GM04504 (cell line): ENCODE results near the gene AGBL3.

ENCODE experiments used
- DNase-seq: peaks from one replicate; pipeline ENCODE4 v3.0.0-alpha.2; 2012; ENCODE audit warnings: low read depth

The AGBL3 gene

DNA sequence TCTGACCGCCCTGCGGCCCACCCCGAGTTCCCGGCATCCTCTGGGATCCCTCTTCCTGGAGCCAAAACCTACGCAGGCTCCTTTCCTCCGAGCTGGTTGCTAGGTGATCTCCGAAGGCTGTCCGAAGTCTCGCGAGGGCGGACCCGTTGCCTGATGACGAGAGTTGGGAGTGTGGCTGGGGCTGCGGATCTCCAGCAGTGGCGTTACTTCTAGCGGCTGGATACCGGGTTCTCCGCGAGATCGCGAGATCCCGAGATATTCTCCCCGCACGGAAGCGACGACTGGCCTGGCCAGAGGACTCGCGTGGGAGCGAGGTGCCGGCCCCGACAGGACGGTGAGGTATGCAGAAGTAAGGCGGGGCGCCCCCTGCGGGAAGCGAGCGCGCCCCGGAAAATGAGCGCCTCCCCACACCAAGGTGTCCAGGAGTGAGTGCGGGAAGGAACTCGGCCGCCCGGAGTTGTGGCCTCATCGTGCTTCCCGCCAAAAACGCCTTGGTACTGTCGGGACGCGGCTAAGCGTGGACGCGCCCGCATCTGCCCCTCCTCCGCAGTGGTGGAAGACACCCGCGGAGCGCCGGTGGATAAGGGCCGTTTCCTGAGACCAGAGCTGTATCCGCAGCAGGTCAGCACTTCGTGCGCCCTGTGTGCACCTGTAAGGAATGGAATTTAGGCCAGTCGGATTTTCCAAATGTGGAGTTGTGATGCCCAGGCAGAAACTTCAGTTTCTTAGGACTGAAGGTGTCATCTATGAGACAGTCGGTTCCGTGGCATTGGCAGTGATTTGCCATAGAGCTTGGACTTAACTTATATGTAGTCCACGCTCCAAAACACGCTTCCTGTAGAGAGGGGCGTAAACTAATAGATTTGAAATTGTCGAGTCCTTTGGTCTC is at the start of gene AGBL3:
Gene AGBL3 (plus strand): TSS at position 146 of the 889 bp plus-strand sequence. CDS start 1,426 bp downstream, outside the sequence.
- DNase-seq: peak; percentile 91

DNA sequence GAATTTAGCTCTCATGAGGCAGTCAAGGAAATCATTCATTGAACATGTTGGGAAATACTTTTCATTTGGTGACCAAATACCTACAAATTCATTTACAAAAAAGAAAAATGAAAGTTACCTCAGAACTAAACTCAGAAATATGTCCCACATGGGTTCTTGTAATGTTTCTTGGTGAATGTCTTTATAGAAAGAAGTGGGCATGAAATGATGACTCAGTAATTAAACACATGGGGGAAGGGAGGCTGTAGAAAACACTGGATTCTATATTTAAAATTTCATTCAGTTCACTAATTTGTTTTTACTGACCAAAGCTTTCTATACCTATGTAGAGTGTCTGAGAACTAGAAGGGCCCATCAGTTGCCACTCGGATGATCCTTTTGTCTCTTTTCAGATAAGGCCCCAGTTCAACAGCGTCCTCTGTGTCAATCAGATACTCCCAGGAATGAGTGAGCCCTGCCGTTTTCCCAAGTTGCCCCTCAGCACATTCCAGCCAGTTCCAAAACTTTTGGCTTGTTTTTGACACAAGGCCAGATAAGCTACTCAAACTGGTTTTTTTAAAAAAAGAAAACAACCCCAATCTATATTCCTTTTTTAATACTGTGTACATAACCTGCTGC is 49.3 kb upstream of the AGBL3 start:
- DNase-seq: no peak

DNA sequence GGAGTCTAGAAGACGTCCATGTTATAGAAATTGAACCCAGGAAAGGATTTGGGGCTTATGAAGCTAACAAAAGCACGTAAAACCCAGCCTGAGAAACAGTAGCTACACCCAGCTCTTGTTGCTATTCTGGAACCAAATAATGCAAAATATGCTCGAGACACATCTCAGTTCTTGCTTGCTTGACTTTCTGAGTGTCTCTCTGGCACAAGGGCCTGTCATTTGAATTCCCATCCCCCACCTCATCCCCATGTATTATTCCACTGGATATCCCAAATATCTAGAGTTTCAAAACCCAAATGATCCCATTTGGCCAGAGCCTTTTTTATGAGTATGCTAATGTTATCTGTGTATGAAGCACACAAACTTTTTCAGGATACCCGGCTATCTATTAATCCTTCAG is 48.2 kb upstream of the AGBL3 start:
- DNase-seq: no peak

DNA sequence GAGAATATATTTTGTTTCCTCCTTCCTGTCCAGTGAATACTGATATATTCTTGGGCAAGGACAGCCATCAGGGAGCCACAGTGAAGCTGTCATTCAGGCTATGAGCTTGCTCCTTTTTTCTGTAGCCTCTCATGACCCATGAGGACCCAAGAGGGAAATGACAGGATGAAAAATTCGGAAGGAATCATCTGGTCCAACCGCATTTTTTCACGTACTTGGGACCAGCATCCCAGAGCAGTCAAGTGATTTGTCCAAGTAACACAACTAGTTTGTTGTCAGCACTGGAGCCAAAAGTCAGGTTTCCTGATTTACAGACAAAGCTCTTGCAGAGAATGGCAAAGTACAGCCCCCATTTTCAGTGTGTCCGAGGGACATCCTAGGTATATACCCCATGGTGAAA is 47.2 kb upstream of the AGBL3 start:
- DNase-seq: no peak

DNA sequence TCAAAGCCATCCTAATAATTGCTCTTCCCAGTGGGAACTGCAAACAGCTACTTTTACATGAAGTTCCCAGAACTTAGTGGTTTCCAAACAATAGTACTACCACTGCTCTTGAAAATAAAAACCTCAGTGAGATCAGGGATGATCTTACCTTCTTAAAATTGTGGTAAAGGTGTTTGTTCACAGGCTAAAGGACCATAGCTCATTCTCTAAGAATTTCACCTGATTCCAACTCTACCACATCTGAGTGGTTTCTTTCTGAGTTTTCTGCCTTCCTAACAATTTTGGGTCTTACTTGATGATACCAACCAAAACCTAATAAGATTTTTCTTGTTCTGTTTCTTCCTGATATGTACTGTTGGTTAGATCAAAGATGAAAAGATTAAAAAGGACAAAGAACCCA is 45.6 kb upstream of the AGBL3 start:
- no peak for DNase-seq

DNA sequence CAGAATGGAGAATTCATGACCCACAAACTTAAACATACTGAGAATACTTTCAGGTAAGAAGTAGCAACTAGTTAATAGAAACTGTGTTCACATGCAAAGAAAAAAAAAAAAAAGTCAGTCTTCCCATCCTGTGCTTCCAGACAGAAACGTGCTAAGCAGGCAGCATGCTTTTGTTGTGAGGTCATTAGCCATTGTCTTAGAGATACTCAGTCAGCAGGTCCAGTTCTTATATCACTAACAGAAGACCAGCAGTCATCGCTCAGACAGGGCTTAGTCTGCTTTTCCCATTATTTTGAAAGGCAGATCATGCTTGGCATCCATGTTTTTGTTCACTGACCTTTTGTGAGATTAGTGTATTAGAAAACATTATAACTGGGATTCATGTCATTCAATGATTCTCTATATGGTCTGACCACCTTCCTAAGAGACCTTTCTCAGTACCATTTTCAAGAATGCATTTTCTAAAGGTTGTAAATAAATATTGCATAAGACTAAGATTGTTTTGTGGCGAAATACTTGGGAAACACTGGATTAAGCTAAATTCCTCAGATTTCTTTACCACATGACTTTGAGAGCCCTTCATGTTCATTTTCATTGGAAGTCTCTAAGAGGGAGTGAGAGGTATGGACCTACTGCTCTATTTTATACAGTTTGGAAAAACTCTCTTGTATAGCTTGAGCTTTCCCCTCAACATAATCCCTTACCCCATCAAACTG is 45.0 kb upstream of the AGBL3 start:
- peak; percentile 83 for DNase-seq

DNA sequence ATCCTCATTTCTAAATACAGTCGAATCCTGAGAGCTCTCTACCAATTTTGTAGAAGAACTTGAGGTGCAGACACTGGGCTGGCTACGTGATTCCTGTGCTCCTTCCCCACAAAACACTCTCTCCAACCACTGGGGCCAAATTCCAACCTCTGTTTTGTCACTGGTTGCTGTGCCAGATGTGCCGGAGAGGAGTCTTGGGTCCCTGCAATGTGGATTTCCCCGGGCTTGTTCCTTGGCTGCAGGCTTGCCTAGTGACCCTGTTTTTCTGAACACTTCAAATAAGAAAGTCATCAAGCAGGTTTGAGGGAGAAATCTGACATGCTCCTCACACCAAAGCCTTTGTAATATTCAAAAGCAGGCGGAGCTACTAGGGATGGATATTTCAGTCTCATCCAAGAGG is 44.4 kb upstream of the AGBL3 start:
- no peak for DNase-seq

DNA sequence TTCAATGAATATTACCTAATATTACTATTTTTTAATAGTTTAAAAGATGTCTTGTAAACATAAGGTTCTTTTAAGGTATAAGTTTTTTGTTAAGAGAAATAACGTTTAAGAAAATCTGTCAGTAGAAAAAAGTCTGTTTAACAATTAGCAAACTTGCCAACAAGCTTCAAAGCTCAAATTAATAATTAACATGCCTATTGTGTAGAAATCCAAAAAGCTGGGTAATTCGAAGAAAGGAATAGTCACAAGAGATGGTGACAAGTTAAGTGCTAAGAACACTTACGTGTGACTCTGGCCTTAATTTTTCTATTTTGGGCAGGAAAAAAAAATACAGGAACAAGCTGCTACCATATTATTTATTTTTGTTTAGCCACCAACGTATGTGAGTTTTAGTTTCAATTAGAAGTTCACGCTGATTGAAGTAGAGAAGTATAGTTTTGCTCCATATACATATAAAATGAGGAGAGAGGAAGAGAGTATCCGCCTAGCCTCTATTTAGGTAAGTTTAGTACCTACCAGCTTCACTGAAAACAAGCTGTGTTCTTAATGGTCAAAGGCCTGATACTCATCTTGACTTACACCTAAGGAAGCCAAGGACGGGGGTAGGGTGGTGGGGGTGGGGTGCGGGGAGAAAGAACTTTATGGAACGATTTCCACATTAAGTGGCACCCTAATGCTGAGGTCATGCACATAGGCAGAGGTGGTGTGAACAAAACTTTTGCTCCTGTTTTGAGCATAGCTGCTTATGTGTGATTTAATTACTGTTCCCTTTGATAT is 43.4 kb upstream of the AGBL3 start:
- DNase-seq: no peak

DNA sequence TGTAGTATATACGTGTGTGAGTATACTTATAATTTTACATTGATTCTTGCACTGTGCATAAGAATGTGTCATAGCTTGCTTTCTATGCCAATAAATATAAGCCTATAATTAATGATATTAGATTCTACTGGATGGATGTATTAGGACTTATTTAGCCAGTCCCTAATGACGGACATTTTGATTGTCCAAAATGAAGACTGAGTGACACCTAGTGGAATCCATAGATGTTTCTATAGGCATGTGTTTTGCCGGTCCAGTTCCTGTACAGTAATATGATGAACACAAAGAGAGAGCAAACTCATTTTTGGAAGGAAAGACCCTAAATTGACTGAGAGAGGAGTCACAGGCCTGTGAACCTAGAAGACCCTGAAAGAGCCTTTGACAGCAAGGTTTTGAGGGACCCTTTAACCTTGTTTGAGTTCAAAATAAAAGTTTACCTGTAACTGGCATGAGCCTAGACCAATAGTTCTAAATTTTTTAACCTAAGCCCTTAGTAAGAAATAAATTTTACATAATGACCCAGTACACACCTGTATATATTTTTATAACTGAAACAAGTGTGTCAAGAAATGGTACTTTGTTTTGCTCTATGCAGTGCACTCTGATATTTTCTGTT is 42.4 kb upstream of the AGBL3 start:
- DNase-seq: no peak

DNA sequence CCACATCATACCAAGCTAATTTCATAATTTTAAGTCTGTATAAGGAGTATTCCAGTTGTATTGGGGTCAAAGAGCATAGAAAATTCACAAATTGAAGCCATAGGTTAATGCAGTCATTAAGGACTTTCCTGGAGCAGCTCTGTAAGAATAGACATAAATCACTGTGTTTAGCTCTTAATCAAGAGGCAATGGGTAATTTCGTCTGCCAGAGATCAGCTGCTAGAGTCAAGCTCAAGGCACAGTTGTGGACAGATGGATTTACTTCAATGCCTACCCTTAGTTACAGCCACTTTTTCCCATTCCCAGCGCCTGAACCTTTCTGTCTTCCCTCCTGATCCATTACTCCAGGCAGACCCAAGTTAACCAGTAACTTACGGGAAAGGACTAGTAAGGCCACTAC is 40.6 kb upstream of the AGBL3 start:
- DNase-seq: no peak

DNA sequence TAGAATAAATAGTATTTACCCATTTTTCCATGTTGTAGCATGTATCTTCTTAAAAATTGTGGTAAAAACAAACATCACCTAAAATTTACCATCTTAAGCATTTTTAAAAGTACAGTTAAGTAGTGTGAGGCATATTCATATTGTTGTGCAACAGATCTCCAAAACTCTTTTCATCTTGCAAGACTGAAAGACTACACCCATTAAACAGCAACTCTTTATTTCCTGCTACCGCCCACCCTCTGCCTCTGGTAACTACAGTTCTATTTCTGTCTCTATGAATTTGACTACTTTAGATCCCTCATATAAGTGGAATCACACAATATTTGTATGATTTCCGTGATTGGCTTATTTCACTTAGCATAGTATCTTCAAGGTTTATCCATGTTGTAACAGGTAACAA is 40.0 kb upstream of the AGBL3 start:
- DNase-seq: no peak

DNA sequence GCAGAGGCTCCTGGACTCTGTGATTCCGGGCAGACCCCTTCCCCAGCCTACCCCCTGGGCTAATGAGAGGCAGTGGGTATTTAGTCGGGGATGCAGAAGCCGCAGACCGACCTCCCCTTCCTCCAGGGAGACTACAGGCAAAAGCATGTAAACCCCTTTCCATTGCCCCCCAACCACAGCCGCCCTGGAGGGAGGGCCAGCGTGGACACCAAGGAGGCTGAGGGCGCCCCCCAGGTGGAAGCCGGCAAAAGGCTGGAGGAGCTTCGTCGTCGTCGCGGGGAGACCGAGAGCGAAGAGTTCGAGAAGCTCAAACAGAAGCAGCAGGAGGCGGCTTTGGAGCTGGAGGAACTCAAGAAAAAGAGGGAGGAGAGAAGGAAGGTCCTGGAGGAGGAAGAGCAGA is 39.0 kb upstream of the AGBL3 start:
- DNase-seq: no peak

DNA sequence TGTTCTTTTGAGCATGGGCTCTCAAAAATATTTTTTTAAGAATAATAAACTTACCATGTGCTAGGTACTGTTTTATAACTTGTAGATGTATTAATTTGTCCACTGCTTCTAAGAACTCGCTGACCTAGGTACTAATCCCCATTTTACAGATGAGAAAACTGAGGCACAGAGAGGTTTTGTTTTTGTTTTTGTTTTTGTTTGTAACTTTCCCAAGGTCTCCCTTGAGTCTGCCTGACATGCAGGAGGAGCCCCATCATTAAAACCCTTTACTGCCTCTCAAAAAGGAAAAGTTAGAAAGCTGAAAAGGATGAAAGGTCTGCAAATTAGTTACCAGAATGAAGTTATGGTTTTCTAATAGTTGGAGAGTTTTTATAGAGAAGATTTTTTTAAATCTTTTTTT is 38.5 kb upstream of the AGBL3 start:
- no peak for DNase-seq

DNA sequence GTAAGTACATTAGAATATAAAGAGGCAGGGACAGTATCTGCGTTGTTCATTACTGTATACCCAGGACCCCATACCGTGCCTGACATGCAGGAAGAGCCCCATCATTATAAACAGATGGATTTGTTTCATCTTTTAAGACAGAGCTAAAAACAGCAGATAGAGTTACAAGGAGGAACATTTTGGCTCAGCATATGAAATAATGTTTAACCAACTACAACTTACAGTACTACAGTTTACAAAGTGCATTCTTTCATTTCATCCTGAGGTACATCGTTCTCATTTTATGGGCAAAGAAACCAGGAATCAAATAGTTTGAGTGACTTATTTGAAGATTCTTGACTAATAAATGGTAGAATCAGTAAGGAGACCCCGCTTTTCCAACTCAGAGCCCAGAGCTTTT is 38.1 kb upstream of the AGBL3 start:
- DNase-seq: no peak

DNA sequence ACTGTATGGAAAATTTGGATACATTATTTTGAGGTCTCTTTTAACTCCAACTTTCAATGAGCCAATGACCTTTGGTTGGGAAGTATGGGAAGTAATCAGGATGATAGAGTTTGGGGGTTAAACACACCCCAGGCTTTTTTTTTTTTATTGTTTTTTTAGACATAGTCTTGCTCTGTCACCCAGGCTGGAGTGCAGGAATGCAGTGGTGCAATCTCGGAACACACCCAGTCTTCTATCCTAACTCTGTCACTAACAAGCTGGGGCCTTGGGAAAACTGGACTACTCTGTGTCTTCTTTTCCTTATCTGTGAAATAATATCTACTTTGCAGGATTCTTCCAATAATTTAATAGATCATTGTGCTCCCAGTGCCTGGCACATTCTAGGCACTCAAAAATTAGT is 37.6 kb upstream of the AGBL3 start:
- peak; percentile 17 for DNase-seq

DNA sequence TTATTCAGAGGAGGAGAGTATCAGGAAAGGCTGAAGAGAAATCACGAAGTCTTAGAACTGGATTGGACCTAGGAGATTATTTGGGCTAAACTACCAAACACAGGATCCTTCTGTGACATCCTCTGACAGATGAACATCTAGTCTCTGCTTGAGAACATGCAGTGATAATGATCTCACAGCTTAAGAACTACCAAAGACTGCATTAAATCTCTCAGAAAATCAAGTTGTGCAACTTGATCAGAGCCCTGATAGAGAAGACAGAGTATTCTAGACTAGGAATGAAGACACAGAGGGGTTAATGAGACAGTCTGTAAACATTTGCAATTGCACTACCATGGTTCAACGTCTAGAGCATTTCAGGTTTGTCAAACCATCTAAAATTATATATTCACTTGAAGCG is 37.1 kb upstream of the AGBL3 start:
- DNase-seq: no peak

DNA sequence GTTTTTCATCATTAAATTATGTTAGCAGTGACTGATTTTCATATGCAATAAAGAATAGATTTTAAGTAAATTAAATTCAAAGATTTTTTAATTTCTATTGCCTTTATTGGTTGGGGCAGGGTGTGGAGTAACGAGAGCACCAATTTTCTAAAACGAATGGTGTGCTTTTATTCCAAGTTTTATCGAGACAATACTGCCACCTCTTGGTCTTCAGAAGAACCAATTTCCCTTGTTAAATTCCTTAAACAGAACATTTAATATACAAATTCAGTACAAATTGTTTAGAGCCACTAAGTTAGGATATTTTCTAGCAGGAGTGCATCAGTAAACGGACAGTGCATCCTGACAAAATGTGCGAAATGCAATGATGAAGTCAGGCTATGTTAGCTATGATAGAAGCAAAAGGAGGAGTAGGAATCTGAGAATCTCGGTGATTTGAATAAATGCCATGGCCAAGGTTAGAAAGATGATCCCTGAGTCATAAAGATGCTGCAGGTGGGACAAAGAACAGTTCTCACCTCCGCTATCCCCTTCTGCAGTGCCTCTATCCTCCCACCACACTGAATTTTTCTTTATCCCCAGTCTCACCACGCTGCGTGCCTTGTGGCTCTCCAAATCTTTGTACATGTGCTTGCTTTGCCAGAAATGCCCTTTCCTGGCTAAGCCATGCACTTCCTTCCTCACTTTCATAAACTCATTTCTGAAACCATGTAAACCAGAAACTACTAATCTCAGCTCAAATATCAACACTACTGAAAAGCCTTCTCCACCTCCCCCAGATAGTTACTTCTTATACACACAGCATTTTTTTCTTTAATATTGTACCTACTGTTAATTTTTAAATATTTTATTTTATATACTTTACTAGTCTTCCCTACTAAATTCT is 31.9 kb upstream of the AGBL3 start:
- DNase-seq: no peak

DNA sequence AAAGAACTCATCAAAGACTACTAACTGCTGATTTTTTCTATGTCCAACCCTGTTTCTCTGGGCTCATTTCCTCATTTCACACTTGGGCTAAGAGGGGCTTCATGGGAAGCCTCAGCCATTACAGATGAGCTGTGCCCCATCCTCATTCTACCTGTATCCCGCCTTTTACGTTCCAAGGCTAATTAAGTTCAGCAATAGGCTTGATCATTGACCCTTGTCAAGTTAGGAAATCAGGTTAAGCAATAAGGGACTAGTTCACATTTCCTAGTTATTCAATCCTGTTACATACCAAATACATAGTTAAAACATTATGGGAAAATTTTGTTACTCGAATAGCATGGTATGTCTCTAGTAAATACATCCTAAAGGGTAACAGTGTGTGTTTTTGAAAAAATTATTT is 29.3 kb upstream of the AGBL3 start:
- DNase-seq: no peak

DNA sequence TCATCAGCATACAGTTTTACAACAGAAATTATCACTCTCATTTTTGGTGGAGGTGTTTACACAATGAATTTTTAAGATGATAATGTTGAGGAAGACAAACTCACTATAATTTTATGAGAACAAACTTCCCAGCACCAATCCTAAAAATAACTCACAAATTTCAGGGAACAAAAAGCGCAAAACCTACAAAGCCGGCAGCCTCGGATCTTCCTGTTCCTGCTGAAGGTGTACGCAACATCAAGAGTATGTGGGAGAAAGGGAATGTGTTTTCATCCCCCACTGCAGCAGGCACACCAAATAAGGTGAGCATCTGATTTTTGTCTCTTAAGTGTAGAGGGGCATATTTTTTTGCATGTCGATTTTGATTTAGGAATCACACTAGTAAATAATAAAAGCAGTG is 26.5 kb upstream of the AGBL3 start:
- DNase-seq: no peak

DNA sequence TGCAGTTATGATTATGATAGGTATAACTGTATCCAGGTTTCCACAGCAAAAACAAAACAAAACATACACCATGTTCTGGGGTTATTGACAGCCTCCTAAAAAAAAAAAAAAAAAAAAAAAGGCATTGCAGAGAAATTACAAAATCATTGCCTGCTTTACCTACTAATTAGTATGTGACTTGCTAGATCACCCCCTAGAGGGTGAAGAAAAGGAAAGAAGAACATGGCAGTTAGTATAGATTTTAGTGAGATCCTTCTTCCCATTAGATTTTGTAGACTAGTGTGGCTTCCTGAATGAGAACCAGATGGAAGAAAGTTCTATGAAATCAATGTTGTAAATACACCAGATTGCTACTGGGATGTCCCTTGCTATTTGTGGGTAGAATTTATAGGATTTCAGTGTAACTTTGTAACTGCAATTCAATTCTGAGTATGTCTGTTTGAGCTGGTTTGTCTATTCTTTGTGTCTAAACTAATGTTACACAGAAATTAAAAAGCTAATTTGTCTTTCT is 24.0 kb upstream of the AGBL3 start:
- DNase-seq: no peak

DNA sequence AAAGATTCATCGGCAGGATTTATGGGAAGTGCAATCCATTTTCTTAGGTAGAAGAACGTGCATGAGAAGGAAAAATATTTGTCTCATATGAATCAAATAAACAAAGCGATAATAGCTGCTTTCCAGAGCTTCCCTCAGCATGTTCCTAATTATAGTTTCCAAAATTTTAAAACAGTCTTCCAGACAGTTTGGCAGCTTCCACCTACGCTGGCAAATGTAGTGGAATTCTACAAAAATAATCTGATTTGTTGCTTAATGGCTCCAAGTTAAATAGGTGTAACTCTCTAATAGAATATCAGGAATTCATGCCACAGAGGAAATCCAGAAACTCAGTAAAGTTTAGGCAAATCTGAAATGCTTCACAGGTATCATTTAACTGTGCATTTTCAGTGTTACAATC is 23.3 kb upstream of the AGBL3 start:
- no peak for DNase-seq
